OCI-LY1 (cell line): ENCODE measurements around the gene MESP1.

Experiments
- CTCF ChIP-seq: fragments of 200-600 bp; sonication (generic), shearing (Covaris generic); IDR thresholded peaks from 2 replicates; pipeline ENCODE4 v1.5.1; 2017; ENCODE audit warnings: mild to moderate bottlenecking, antibody characterized with exemption, low read length, moderate library complexity, mixed read lengths
- EZH2 ChIP-seq: fragments of 200-600 bp; sonication (generic), shearing (Covaris generic); IDR thresholded peaks from 2 replicates; pipeline ENCODE4 v1.8.0; 2017; ENCODE audit warnings: borderline replicate concordance, mixed run types, mild to moderate bottlenecking, antibody characterized with exemption, low read length, moderate library complexity, mixed read lengths

DNA sequence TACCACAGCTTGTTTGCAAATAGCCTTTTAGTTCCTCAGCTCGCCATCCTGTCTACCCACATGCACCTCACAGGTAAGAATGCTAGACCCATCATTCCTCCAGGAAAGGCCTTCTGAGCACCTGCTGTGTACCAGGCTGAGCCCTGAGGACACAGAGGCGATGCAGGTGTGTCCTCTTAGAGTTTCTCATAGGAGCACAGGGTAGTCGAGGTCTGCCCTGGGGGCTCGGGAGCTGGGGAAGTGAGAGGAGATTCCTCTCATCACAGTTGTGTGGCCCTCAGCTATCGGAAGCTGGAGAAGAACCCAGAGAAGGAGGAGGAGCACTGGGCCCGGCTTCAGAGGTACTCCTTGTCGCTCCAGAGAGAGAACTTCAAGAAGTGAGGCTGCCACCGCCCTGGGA lies 8.0 kb downstream of the MESP1 start:
- TF ChIP-seq CTCF (no peak), EZH2 (no peak)
